ENCODE results near the gene C2orf80.
"Not testable (repeated sequence)": the region's sequence is repeated elsewhere in the genome, so short reads cannot be mapped to it uniquely, and the experiment has no call there.

Gene C2orf80

GRCh38 chr2:208221873-208222272, 32.0 kb upstream of the C2orf80 start:
- H3K27ac ChIP-seq (ENCODE audit: insufficient read depth in 1 of 2, low read depth in 1 of 2, low read length in 2 of 2, poor library complexity in 1 of 2, severe bottlenecking in 2 of 2); H3K27me3 ChIP-seq (replicated peaks in 2 of 5; ENCODE audit: control insufficient read depth in 4 of 5, insufficient read depth in 5 of 5, low read length in 4 of 5); DNase-seq; H3K4me1 ChIP-seq (ENCODE audit: control extremely low read depth in 1 of 4, control insufficient read depth in 4 of 4, insufficient read depth in 4 of 4, low read length in 3 of 4); H3K36me3 ChIP-seq (ENCODE audit: control insufficient read depth in 4 of 4, insufficient read depth in 4 of 4, low read length in 3 of 4); POLR2A ChIA-PET; H3K4me3 ChIP-seq (ENCODE audit: control insufficient read depth in 1 of 7, extremely low read depth in 1 of 7, insufficient read depth in 4 of 7, low read depth in 2 of 7, low read length in 6 of 7); H3K9me3 ChIP-seq (ENCODE audit: control extremely low read depth in 1 of 5, control insufficient read depth in 4 of 5, insufficient read depth in 2 of 5, low read depth in 1 of 5, low read length in 4 of 5): not testable (repeated sequence)
- CTCF ChIA-PET, result interaction anchor here (1.2 kb wide), 1 partner anchor 38 kb away, joined by 3 read pairs; no protein-coding TSS in a partner anchor
- WGBS (ENCODE audit: insufficient coverage), result 93% methylated on average over 3 of the region's 3 CpGs

- DNase-seq, result no peak
- CTCF ChIA-PET, result interaction anchor here (1.2 kb wide), 1 partner anchor 13 kb away, joined by 3 read pairs; no protein-coding TSS in a partner anchor
- no peaks in the 10 kb centered on the region for H3K36me3 ChIP-seq (ENCODE audit: control insufficient read depth in 4 of 4, insufficient read depth in 4 of 4, low read length in 3 of 4)
- H3K9me3 ChIP-seq (ENCODE audit: control extremely low read depth in 1 of 5, control insufficient read depth in 4 of 5, insufficient read depth in 2 of 5, low read depth in 1 of 5, low read length in 4 of 5), result no peaks in the 10 kb centered on the region
- H3K27ac ChIP-seq (ENCODE audit: insufficient read depth in 1 of 2, low read depth in 1 of 2, low read length in 2 of 2, poor library complexity in 1 of 2, severe bottlenecking in 2 of 2), result no peak overlapping the region
- 100% methylated on average over 7 of the region's 9 CpGs for WGBS (ENCODE audit: insufficient coverage)
- peaks cover 0 to 4% (median 2%) of the 10 kb centered on the region in 4 experiments for H3K4me1 ChIP-seq (ENCODE audit: control extremely low read depth in 1 of 4, control insufficient read depth in 4 of 4, insufficient read depth in 4 of 4, low read length in 3 of 4)
- no peak overlapping the region for H3K4me3 ChIP-seq (ENCODE audit: control insufficient read depth in 1 of 7, extremely low read depth in 1 of 7, insufficient read depth in 4 of 7, low read depth in 2 of 7, low read length in 6 of 7)
- POLR2A ChIA-PET, result no interaction called here
- H3K27me3 ChIP-seq (replicated peaks in 2 of 5; ENCODE audit: control insufficient read depth in 4 of 5, insufficient read depth in 5 of 5, low read length in 4 of 5), result no peaks in the 10 kb centered on the region
Observed at GRCh38 chr2:208210688-208211451, 21.0 kb upstream of the C2orf80 start.

GRCh38 chr2:208208335-208209085, 18.7 kb upstream of the C2orf80 start:
- ChIA-PET CTCF (no interaction called here), POLR2A (interaction anchor here (0.6 kb wide), 1 partner anchor 33 kb away, joined by 3 read pairs; no protein-coding TSS in a partner anchor)
- Histone ChIP-seq H3K4me1 (ENCODE audit: control extremely low read depth in 1 of 4, control insufficient read depth in 4 of 4, insufficient read depth in 4 of 4, low read length in 3 of 4) (peaks cover 0 to 12% (median 10%) of the 10 kb centered on the region in 4 experiments), H3K9me3 (ENCODE audit: control extremely low read depth in 1 of 5, control insufficient read depth in 4 of 5, insufficient read depth in 2 of 5, low read depth in 1 of 5, low read length in 4 of 5) (no peaks in the 10 kb centered on the region), H3K27ac (ENCODE audit: insufficient read depth in 1 of 2, low read depth in 1 of 2, low read length in 2 of 2, poor library complexity in 1 of 2, severe bottlenecking in 2 of 2) (no peak overlapping the region), H3K4me3 (ENCODE audit: control insufficient read depth in 1 of 7, extremely low read depth in 1 of 7, insufficient read depth in 4 of 7, low read depth in 2 of 7, low read length in 6 of 7) (no peak overlapping the region), H3K36me3 (ENCODE audit: control insufficient read depth in 4 of 4, insufficient read depth in 4 of 4, low read length in 3 of 4) (no peaks in the 10 kb centered on the region), H3K27me3 (replicated peaks in 2 of 5; ENCODE audit: control insufficient read depth in 4 of 5, insufficient read depth in 5 of 5, low read length in 4 of 5) (no peaks in the 10 kb centered on the region)
- DNase-seq, result no peak
- WGBS (ENCODE audit: insufficient coverage), result 100% methylated on average over 5 of the region's 9 CpGs

GRCh38 chr2:208207769-208208168, 17.9 kb upstream of the C2orf80 start:
- Histone ChIP-seq H3K4me1 (ENCODE audit: control extremely low read depth in 1 of 4, control insufficient read depth in 4 of 4, insufficient read depth in 4 of 4, low read length in 3 of 4) (peaks cover 0 to 9% (median 8%) of the 10 kb centered on the region in 4 experiments), H3K27ac (ENCODE audit: insufficient read depth in 1 of 2, low read depth in 1 of 2, low read length in 2 of 2, poor library complexity in 1 of 2, severe bottlenecking in 2 of 2) (no peak overlapping the region), H3K9me3 (ENCODE audit: control extremely low read depth in 1 of 5, control insufficient read depth in 4 of 5, insufficient read depth in 2 of 5, low read depth in 1 of 5, low read length in 4 of 5) (no peaks in the 10 kb centered on the region), H3K27me3 (replicated peaks in 2 of 5; ENCODE audit: control insufficient read depth in 4 of 5, insufficient read depth in 5 of 5, low read length in 4 of 5) (no peaks in the 10 kb centered on the region), H3K4me3 (ENCODE audit: control insufficient read depth in 1 of 7, extremely low read depth in 1 of 7, insufficient read depth in 4 of 7, low read depth in 2 of 7, low read length in 6 of 7) (no peak overlapping the region), H3K36me3 (ENCODE audit: control insufficient read depth in 4 of 4, insufficient read depth in 4 of 4, low read length in 3 of 4) (no peaks in the 10 kb centered on the region)
- WGBS (ENCODE audit: insufficient coverage), result 95% methylated on average over 2 of the region's 3 CpGs
- ChIA-PET CTCF (no interaction called here), POLR2A (interaction anchor here (0.6 kb wide), 1 partner anchor 32 kb away, joined by 3 read pairs; no protein-coding TSS in a partner anchor)
- DNase-seq, result no peak

GRCh38 chr2:208204166-208204565, 14.3 kb upstream of the C2orf80 start:
- DNase-seq, result peak in 1 of 3 donors; percentile 33
- ChIA-PET CTCF (no interaction called here), POLR2A (no interaction called here)
- WGBS (ENCODE audit: insufficient coverage), result 0% methylated on average over 2 of the region's 5 CpGs
- Histone ChIP-seq H3K27me3 (replicated peaks in 2 of 5; ENCODE audit: control insufficient read depth in 4 of 5, insufficient read depth in 5 of 5, low read length in 4 of 5) (no peaks in the 10 kb centered on the region), H3K36me3 (ENCODE audit: control insufficient read depth in 4 of 4, insufficient read depth in 4 of 4, low read length in 3 of 4) (no peaks in the 10 kb centered on the region), H3K4me3 (ENCODE audit: control insufficient read depth in 1 of 7, extremely low read depth in 1 of 7, insufficient read depth in 4 of 7, low read depth in 2 of 7, low read length in 6 of 7) (peak overlapping the region in 3 of 7 experiments; percentile 11 to 36 (median 33)), H3K9me3 (ENCODE audit: control extremely low read depth in 1 of 5, control insufficient read depth in 4 of 5, insufficient read depth in 2 of 5, low read depth in 1 of 5, low read length in 4 of 5) (no peaks in the 10 kb centered on the region), H3K27ac (ENCODE audit: insufficient read depth in 1 of 2, low read depth in 1 of 2, low read length in 2 of 2, poor library complexity in 1 of 2, severe bottlenecking in 2 of 2) (no peak overlapping the region), H3K4me1 (ENCODE audit: control extremely low read depth in 1 of 4, control insufficient read depth in 4 of 4, insufficient read depth in 4 of 4, low read length in 3 of 4) (peaks cover 2 to 15% (median 12%) of the 10 kb centered on the region in 4 experiments)

GRCh38 chr2:208195531-208195930, 5.7 kb upstream of the C2orf80 start:
- Histone ChIP-seq H3K36me3 (ENCODE audit: control insufficient read depth in 4 of 4, insufficient read depth in 4 of 4, low read length in 3 of 4) (no peaks in the 10 kb centered on the region), H3K9me3 (ENCODE audit: control extremely low read depth in 1 of 5, control insufficient read depth in 4 of 5, insufficient read depth in 2 of 5, low read depth in 1 of 5, low read length in 4 of 5) (no peaks in the 10 kb centered on the region), H3K4me3 (ENCODE audit: control insufficient read depth in 1 of 7, extremely low read depth in 1 of 7, insufficient read depth in 4 of 7, low read depth in 2 of 7, low read length in 6 of 7) (no peak overlapping the region), H3K4me1 (ENCODE audit: control extremely low read depth in 1 of 4, control insufficient read depth in 4 of 4, insufficient read depth in 4 of 4, low read length in 3 of 4) (no peaks in the 10 kb centered on the region), H3K27ac (ENCODE audit: insufficient read depth in 1 of 2, low read depth in 1 of 2, low read length in 2 of 2, poor library complexity in 1 of 2, severe bottlenecking in 2 of 2) (no peak overlapping the region), H3K27me3 (replicated peaks in 2 of 5; ENCODE audit: control insufficient read depth in 4 of 5, insufficient read depth in 5 of 5, low read length in 4 of 5) (no peaks in the 10 kb centered on the region)
- CTCF ChIA-PET, result no interaction called here
- POLR2A ChIA-PET, result no interaction called here
- no peak for DNase-seq
- 100% methylated on average over 2 of the region's 3 CpGs for WGBS (ENCODE audit: insufficient coverage)
